Mammary epithelial cell (primary cell): ENCODE results near the gene TAAR1.

Experiments
- EZH2 ChIP-seq: IDR thresholded peaks from 2 replicates; pipeline ENCODE4 v1.6.1; 2012; ENCODE audit warnings: low read length, inconsistent platforms, borderline replicate concordance
- TF ChIP-seq, protein P1 (sequence below), 2 donors: IDR thresholded peaks in 1 of 2; conservative IDR thresholded peaks in 1 of 2; 2 replicates each; pipeline ENCODE4 v1.5.1; 2011 to 2012; ENCODE audit warnings: inconsistent platforms in 2 of 2, low read length in 2 of 2, mild to moderate bottlenecking in 2 of 2, control low read depth in 1 of 2, low read depth in 1 of 2; ENCODE audit not compliant: insufficient read depth in 1 of 2; ENCODE audit errors: extremely low read depth in 1 of 2

DNA sequence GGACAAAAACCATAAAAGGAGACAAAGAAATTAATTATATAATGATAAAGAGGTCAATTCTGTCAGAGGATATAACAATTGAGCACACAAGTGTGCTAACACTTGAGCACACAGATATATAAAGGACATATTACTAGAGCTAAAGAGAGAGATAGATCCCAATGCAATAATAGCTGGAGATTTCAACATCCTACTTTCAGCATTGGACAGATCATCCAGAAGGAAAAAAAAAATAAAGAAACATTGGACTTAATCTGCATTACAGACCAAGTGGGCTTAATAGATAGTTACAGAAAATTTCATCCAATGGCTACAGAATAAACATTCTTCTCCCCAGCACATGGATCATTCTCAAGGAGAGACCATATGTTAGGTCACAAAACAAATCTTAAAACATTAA lies 45.0 kb upstream of the TAAR1 start:
- TF ChIP-seq, protein P1, sequence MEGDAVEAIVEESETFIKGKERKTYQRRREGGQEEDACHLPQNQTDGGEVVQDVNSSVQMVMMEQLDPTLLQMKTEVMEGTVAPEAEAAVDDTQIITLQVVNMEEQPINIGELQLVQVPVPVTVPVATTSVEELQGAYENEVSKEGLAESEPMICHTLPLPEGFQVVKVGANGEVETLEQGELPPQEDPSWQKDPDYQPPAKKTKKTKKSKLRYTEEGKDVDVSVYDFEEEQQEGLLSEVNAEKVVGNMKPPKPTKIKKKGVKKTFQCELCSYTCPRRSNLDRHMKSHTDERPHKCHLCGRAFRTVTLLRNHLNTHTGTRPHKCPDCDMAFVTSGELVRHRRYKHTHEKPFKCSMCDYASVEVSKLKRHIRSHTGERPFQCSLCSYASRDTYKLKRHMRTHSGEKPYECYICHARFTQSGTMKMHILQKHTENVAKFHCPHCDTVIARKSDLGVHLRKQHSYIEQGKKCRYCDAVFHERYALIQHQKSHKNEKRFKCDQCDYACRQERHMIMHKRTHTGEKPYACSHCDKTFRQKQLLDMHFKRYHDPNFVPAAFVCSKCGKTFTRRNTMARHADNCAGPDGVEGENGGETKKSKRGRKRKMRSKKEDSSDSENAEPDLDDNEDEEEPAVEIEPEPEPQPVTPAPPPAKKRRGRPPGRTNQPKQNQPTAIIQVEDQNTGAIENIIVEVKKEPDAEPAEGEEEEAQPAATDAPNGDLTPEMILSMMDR (conservative IDR thresholded peaks at IDR 0.05 in 1 of 2, IDR thresholded peaks at IDR 0.05 in 1 of 2; ENCODE audit: extremely low read depth in 1 of 2, insufficient read depth in 1 of 2, low read depth in 1 of 2, low read length in 2 of 2): no peak
- no peak for TF ChIP-seq EZH2
